Activated naive CD4-positive, alpha-beta T cell treated with anti-CD3 and anti-CD28 coated beads for 36 hours (primary cell): Measurements from ENCODE around the gene IGF2R. TPM values are rescaled to one million over a fixed set of nuclear protein-coding genes. Genes with fewer than 3 reads are reported as not detected.
A peak's percentile ranks its signal among the peaks of the same experiment; 100 is the strongest.
"Not testable (repeated sequence)": the region's sequence is repeated elsewhere in the genome, so short reads cannot be mapped to it uniquely, and the experiment has no call there.

Experiments used
- CTCF ChIA-PET: fragments of 350-600 bp; sonication (Branson Sonifier 250); formaldehyde crosslinking; loops from one replicate; lab custom pipeline; 2021; ENCODE audit warnings: antibody characterized with exemption; lab: Charles Lee
- DNase-seq: peaks from one replicate; pipeline ENCODE4 v3.0.0-alpha.2; 2020
- H3K27ac Mint-ChIP-seq: one replicate; pipeline ENCODE4 v1.8.0; 2021; ENCODE audit warnings: mild to moderate bottlenecking, mixed read lengths
- H3K27me3 Mint-ChIP-seq: one replicate; pipeline ENCODE4 v1.8.0; 2021; ENCODE audit warnings: low read depth, mixed read lengths
- H3K36me3 Mint-ChIP-seq: one replicate; pipeline ENCODE4 v1.8.0; 2021; ENCODE audit warnings: low read depth, mixed read lengths
- H3K4me1 Mint-ChIP-seq: one replicate; pipeline ENCODE4 v1.8.0; 2021; ENCODE audit warnings: low read depth, mixed read lengths
- H3K4me3 Mint-ChIP-seq: one replicate; pipeline ENCODE4 v1.8.0; 2021; ENCODE audit warnings: mild to moderate bottlenecking, moderate library complexity, mixed read lengths
- H3K9me3 Mint-ChIP-seq: one replicate; pipeline ENCODE4 v1.8.0; 2021; ENCODE audit warnings: mixed read lengths
- intact Hi-C: fragments of 100-400 bp; cut with micrococcal nuclease; formaldehyde crosslinking; loops from one replicate; pipeline ENCODE4 v1.15.1; 2023
- total RNA-seq, 2 experiments: library from RNA; stranded (reverse); gene quantifications; one replicate each; pipeline ENCODE4 v1.2.3, GENCODE V29; 2021

Gene IGF2R
- total RNA-seq, 2 experiments from 2014 or later = 42.1 to 44.5 TPM

DNA sequence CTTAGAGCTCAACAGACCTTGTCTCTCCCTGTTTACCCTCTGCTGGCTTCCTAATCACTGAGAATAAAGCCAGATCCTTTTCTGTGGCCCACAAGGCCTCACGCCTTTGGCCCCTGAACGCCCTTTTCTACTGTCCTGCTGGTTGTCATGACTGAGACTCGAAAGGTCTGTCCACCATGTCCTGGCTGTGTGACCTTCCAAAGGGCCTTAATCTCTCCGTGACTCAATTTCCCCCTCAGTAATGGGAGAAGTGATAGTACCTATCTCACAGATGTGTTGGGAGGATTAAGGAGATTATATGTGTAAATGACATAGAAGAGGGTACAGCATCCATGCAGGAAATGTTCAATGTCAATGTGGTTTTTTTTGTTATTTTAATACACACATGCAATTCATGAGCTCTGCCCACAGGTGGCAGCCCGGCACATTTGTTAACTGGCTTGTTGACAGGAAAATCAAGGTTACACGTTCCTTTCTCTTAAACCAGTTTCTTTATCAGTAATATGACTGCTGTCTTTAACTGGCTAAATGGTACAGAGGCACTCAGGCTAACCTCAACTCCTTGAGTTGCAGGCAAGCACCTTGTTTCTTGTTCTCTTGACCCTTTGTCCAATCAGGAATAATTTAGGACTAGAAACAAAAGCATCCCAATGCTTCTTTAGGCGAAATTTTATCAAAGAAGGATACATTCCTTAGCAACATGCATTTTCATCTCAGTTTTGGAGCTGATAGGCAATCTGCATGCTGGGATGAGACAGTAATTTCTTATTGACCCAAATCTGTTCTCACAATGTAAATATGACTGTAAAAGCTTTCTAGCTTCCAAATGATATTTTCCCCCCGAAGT lies 169.3 kb downstream of the IGF2R start:
- no peaks in the 10 kb centered on the region for H3K27me3 Mint-ChIP-seq
- no peaks in the 10 kb centered on the region for H3K36me3 Mint-ChIP-seq
- H3K4me3 Mint-ChIP-seq = no peak overlapping the region
- peak; percentile 85 for DNase-seq
- H3K4me1 Mint-ChIP-seq = peaks cover 17% of the 10 kb centered on the region
- CTCF ChIA-PET = interaction anchor here (0.6 to 4.3 kb wide), 13 partner anchors 9 to 841 kb away, joined by 3 to 35 read pairs (median 3); no protein-coding TSS in a partner anchor
- intact Hi-C loops = loop anchor here (1.0 to 5.0 kb wide), 7 partner anchors 88 to 530 kb away; no protein-coding TSS in a partner anchor
- peak overlapping the region; percentile 16 for H3K27ac Mint-ChIP-seq
- no peaks in the 10 kb centered on the region for H3K9me3 Mint-ChIP-seq

DNA sequence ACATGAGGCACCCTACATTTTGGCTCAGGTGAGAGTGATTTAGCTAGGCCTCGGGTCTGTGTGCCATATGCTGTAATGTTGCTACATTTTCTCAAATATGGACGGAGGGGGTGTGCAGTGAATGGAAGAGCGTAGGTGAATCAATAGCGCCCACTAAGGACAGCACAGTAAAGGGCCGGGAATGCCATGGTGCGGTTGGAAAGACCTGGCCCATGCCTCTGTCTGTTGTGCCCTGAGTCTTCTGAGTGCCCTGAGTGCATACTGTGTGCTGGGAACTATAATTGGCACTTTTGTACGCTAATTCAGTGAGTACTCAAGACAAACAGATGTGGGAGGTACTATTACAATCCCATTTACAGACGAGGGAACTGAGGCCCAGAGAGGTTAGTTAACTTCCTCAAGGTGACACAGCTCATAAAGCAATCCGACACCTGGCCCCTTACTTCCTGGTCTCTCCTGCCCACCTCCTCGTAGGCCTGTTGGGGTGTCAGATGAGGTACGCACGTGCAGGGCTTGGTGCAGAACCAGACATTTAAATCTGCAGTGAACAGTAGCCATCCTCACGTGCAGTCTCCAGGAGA lies 170.0 kb downstream of the IGF2R start:
- Mint-ChIP-seq H3K9me3 (no peaks in the 10 kb centered on the region), H3K27me3 (no peaks in the 10 kb centered on the region), H3K4me3 (no peak overlapping the region), H3K27ac (peak overlapping the region; percentile 16), H3K4me1 (peaks cover 17% of the 10 kb centered on the region), H3K36me3 (no peaks in the 10 kb centered on the region)
- CTCF ChIA-PET = interaction anchor here (0.6 to 4.3 kb wide), 11 partner anchors 28 to 842 kb away, joined by 3 to 35 read pairs (median 3); no protein-coding TSS in a partner anchor
- intact Hi-C loops = loop anchor here (1.0 to 5.0 kb wide), 7 partner anchors 87 to 529 kb away; no protein-coding TSS in a partner anchor
- DNase-seq = no peak

DNA sequence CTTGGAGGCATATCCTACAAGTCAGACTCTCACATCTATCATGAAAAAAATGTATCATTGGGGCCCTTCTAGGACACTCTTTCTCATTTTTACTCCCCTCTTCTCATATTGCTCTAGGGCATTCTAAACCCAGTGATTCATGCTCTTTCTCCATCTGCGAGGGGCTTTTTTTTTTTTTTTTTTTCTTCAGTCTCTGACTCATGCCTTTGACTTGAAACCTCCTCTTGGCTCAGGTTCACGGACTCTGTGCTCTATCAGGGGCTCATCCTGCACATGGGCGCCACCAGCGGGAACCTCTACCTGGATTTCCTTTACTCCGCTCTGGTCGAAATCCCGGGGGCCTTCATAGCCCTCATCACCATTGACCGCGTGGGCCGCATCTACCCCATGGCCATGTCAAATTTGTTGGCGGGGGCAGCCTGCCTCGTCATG lies 170.6 kb downstream of the IGF2R start:
- peaks cover 2% of the 10 kb centered on the region for H3K9me3 Mint-ChIP-seq
- H3K27ac Mint-ChIP-seq = no peak overlapping the region
- no peak for DNase-seq
- peaks cover 2% of the 10 kb centered on the region for H3K36me3 Mint-ChIP-seq
- intact Hi-C loops = loop anchor here (2.0 to 5.0 kb wide), 3 partner anchors 133 to 228 kb away; no protein-coding TSS in a partner anchor
- H3K4me3 Mint-ChIP-seq = no peak overlapping the region
- H3K4me1 Mint-ChIP-seq = peaks cover 17% of the 10 kb centered on the region
- CTCF ChIA-PET = interaction anchor here (4.3 kb wide), 1 partner anchor 316 kb away, joined by 35 read pairs; no protein-coding TSS in a partner anchor
- H3K27me3 Mint-ChIP-seq = no peaks in the 10 kb centered on the region

DNA sequence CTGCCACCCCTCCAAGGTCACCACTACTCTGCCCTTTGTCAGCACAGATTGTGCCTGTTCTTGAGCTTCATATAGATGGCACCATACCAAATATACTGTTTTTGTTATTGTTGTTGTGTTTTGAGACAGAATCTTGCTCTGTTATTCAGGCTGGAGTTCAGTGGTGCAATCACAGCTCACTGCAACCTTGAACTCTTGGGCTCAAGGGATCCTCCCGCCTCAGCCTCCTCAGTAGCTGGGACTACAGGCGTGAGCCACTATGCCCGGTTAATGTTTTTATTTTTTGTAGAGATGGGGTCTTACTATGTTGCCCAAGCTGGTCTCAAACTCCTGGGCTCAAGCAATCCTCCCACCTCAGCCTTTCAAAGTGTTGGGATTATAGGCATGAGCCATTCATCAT lies 171.6 kb downstream of the IGF2R start:
- intact Hi-C loops, DNase-seq, H3K27ac Mint-ChIP-seq, H3K36me3 Mint-ChIP-seq, H3K4me3 Mint-ChIP-seq, H3K9me3 Mint-ChIP-seq, H3K27me3 Mint-ChIP-seq: not testable (repeated sequence)
- CTCF ChIA-PET = interaction anchor here (0.7 to 1.2 kb wide), 2 partner anchors 182 to 315 kb away, joined by 3 to 4 read pairs; no protein-coding TSS in a partner anchor
- H3K4me1 Mint-ChIP-seq = peaks cover 17% of the 10 kb centered on the region

GRCh38 chr6:160141001-160141726 lies 172.3 kb downstream of the IGF2R start:
- no peaks in the 10 kb centered on the region for H3K27me3 Mint-ChIP-seq
- no peak overlapping the region for H3K27ac Mint-ChIP-seq
- CTCF ChIA-PET = interaction anchor here (0.6 to 1.2 kb wide), 3 partner anchors 181 to 626 kb away, joined by 3 to 5 read pairs (median 4); no protein-coding TSS in a partner anchor
- no peak overlapping the region for H3K4me3 Mint-ChIP-seq
- peaks cover 5% of the 10 kb centered on the region for H3K36me3 Mint-ChIP-seq
- intact Hi-C loops = no loop called here
- peaks cover 2% of the 10 kb centered on the region for H3K9me3 Mint-ChIP-seq
- DNase-seq = no peak
- peaks cover 17% of the 10 kb centered on the region for H3K4me1 Mint-ChIP-seq

GRCh38 chr6:160142115-160142715 lies 173.3 kb downstream of the IGF2R start:
- peaks cover 5% of the 10 kb centered on the region for H3K36me3 Mint-ChIP-seq
- DNase-seq = no peak
- H3K27ac Mint-ChIP-seq = no peak overlapping the region
- intact Hi-C loops = no loop called here
- peaks cover 2% of the 10 kb centered on the region for H3K9me3 Mint-ChIP-seq
- H3K4me1 Mint-ChIP-seq = peaks cover 17% of the 10 kb centered on the region
- no peaks in the 10 kb centered on the region for H3K27me3 Mint-ChIP-seq
- no peak overlapping the region for H3K4me3 Mint-ChIP-seq
- CTCF ChIA-PET = interaction anchor here (0.6 to 3.0 kb wide), 4 partner anchors 277 to 625 kb away, joined by 3 to 10 read pairs (median 4); no protein-coding TSS in a partner anchor

- DNase-seq = no peak
- Mint-ChIP-seq H3K9me3 (peaks cover 2% of the 10 kb centered on the region), H3K4me1 (no peaks in the 10 kb centered on the region), H3K27ac (no peak overlapping the region), H3K27me3 (no peaks in the 10 kb centered on the region), H3K4me3 (no peak overlapping the region), H3K36me3 (peaks cover 5% of the 10 kb centered on the region)
- intact Hi-C loops = no loop called here
- CTCF ChIA-PET = interaction anchor here (1.0 to 1.5 kb wide), 2 partner anchors 9 to 305 kb away, joined by 3 read pairs; no protein-coding TSS in a partner anchor
Observed at GRCh38 chr6:160146454-160147145, 177.7 kb downstream of the IGF2R start.

DNA sequence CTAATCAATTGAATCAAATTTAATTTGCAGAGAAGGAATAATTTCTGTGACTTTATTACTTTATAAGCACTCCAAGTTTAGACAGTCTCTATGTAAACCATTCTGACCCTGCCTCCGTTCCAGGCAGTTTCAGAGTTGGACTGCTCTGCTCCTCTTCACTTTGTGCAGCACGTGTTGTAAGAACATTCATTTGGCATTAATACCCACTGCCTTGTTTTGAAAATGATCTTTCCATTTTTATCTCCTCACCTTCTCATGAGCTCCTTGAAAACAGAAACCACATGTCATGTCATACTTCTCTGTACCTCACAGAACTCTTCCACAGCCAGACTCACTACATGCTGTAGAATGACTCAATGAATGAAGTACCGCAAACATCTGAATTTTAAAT lies 178.3 kb downstream of the IGF2R start:
- H3K27me3 Mint-ChIP-seq = no peaks in the 10 kb centered on the region
- DNase-seq = no peak
- no peaks in the 10 kb centered on the region for H3K4me1 Mint-ChIP-seq
- peaks cover 5% of the 10 kb centered on the region for H3K36me3 Mint-ChIP-seq
- H3K27ac Mint-ChIP-seq = no peak overlapping the region
- H3K9me3 Mint-ChIP-seq = peaks cover 2% of the 10 kb centered on the region
- H3K4me3 Mint-ChIP-seq = no peak overlapping the region
- intact Hi-C loops = no loop called here
- CTCF ChIA-PET = interaction anchor here (1.0 to 1.5 kb wide), 2 partner anchors 9 to 304 kb away, joined by 3 read pairs; no protein-coding TSS in a partner anchor

GRCh38 chr6:160154471-160154870 lies 185.6 kb downstream of the IGF2R start:
- Mint-ChIP-seq H3K9me3 (peaks cover 7% of the 10 kb centered on the region), H3K27ac (no peak overlapping the region), H3K4me1 (no peaks in the 10 kb centered on the region), H3K27me3 (no peaks in the 10 kb centered on the region), H3K4me3 (no peak overlapping the region), H3K36me3 (no peaks in the 10 kb centered on the region)
- DNase-seq = no peak
- intact Hi-C loops = no loop called here
- CTCF ChIA-PET = no interaction called here

DNA sequence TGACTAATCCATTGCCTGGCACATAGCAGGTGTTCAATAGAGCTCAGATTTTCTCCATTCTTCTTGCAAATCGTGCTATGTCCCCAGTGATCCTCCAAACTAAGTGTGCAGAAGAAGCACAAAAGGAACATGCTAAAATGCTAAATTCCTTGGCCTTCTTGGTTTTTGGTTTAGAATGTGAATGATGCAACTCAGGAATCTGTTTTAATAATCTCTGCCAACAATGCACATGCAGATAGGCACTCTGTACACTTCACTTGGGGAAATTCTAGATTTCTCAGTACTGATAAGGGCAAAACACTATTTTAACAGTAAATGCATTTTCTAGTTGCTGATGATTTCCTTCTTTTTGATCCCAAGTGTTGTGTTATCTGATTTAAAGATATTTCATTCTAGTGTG lies 188.0 kb downstream of the IGF2R start:
- H3K36me3 Mint-ChIP-seq = no peaks in the 10 kb centered on the region
- peaks cover 7% of the 10 kb centered on the region for H3K9me3 Mint-ChIP-seq
- H3K4me1 Mint-ChIP-seq = no peaks in the 10 kb centered on the region
- CTCF ChIA-PET = no interaction called here
- no peak overlapping the region for H3K4me3 Mint-ChIP-seq
- no peak for DNase-seq
- intact Hi-C loops = no loop called here
- no peak overlapping the region for H3K27ac Mint-ChIP-seq
- no peaks in the 10 kb centered on the region for H3K27me3 Mint-ChIP-seq

GRCh38 chr6:160160450-160160849 lies 191.6 kb downstream of the IGF2R start:
- Mint-ChIP-seq H3K4me1 (no peaks in the 10 kb centered on the region), H3K36me3 (no peaks in the 10 kb centered on the region), H3K27ac (no peak overlapping the region), H3K9me3 (no peaks in the 10 kb centered on the region), H3K27me3 (peaks cover 4% of the 10 kb centered on the region), H3K4me3 (no peak overlapping the region)
- intact Hi-C loops = no loop called here
- no peak for DNase-seq
- CTCF ChIA-PET = no interaction called here
